HL-60 (cell line): ENCODE data around the gene GALNT4.

Experiments used
- POLR2AphosphoS5 ChIP-seq: IDR thresholded peaks from 2 replicates; pipeline ENCODE4 v1.6.1; 2012; ENCODE audit warnings: low read depth
- REST ChIP-seq: IDR thresholded peaks from 2 replicates; pipeline ENCODE4 v1.6.1; 2012; ENCODE audit warnings: low read depth; ENCODE audit not compliant: insufficient replicate concordance
- TF ChIP-seq, protein P1 (sequence below): IDR thresholded peaks from one replicate; pipeline ENCODE4 v1.5.1; 2011; ENCODE audit warnings: low read length, control low read depth, inconsistent platforms; ENCODE audit not compliant: insufficient read depth

GRCh38 chr12:89546151-89546550, 21.6 kb upstream of the GALNT4 start:
- TF ChIP-seq, protein P1, sequence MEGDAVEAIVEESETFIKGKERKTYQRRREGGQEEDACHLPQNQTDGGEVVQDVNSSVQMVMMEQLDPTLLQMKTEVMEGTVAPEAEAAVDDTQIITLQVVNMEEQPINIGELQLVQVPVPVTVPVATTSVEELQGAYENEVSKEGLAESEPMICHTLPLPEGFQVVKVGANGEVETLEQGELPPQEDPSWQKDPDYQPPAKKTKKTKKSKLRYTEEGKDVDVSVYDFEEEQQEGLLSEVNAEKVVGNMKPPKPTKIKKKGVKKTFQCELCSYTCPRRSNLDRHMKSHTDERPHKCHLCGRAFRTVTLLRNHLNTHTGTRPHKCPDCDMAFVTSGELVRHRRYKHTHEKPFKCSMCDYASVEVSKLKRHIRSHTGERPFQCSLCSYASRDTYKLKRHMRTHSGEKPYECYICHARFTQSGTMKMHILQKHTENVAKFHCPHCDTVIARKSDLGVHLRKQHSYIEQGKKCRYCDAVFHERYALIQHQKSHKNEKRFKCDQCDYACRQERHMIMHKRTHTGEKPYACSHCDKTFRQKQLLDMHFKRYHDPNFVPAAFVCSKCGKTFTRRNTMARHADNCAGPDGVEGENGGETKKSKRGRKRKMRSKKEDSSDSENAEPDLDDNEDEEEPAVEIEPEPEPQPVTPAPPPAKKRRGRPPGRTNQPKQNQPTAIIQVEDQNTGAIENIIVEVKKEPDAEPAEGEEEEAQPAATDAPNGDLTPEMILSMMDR, result no peak
- TF ChIP-seq POLR2AphosphoS5 (no peak), REST (no peak)
